IPS-18c (cell line): ENCODE measurements around the gene SEMA4D.
"Not testable (repeated sequence)": the region's sequence is repeated elsewhere in the genome, so short reads cannot be mapped to it uniquely, and the experiment has no call there.

Source experiments
- H3K4me3 ChIP-seq: 2 replicates; pipeline ENCODE4 v1.7.0; 2013; ENCODE audit warnings: low read depth, mild to moderate bottlenecking, low read length, moderate library complexity; ENCODE audit not compliant: insufficient read depth
- H3K9me3 ChIP-seq: one replicate; pipeline ENCODE4 v1.6.1; 2013; ENCODE audit warnings: mild to moderate bottlenecking, low read length, moderate library complexity; ENCODE audit not compliant: control insufficient read depth, insufficient read depth

Gene SEMA4D

GRCh38 chr9:89358376-89358916 lies 139.5 kb downstream of the SEMA4D start:
- peaks cover 2% of the 10 kb centered on the region for H3K9me3 ChIP-seq
- no peak overlapping the region for H3K4me3 ChIP-seq

GRCh38 chr9:89357331-89358197 lies 140.3 kb downstream of the SEMA4D start:
- Histone ChIP-seq H3K9me3 (peaks cover 2% of the 10 kb centered on the region), H3K4me3 (no peak overlapping the region)

GRCh38 chr9:89356782-89357181 lies 141.1 kb downstream of the SEMA4D start:
- Histone ChIP-seq H3K9me3 (peaks cover 2% of the 10 kb centered on the region), H3K4me3 (no peak overlapping the region)

- no peak overlapping the region for H3K4me3 ChIP-seq
Observed at GRCh38 chr9:89354471-89354870, 143.4 kb downstream of the SEMA4D start.

GRCh38 chr9:89353989-89354388 lies 143.9 kb downstream of the SEMA4D start:
- no peak overlapping the region for H3K4me3 ChIP-seq
- H3K9me3 ChIP-seq: peaks cover 2% of the 10 kb centered on the region

More at GRCh38 chr9:89354471-89354870, 143.4 kb downstream of the SEMA4D start:
- peaks cover 2% of the 10 kb centered on the region for H3K9me3 ChIP-seq

GRCh38 chr9:89352874-89353649 lies 144.9 kb downstream of the SEMA4D start:
- Histone ChIP-seq H3K4me3 (no peak overlapping the region), H3K9me3 (peaks cover 2% of the 10 kb centered on the region)

GRCh38 chr9:89352451-89352850 lies 145.5 kb downstream of the SEMA4D start:
- Histone ChIP-seq H3K9me3 (peaks cover 2% of the 10 kb centered on the region), H3K4me3 (no peak overlapping the region)

GRCh38 chr9:89351584-89352300 lies 146.2 kb downstream of the SEMA4D start:
- peaks cover 2% of the 10 kb centered on the region for H3K9me3 ChIP-seq
- H3K4me3 ChIP-seq: no peak overlapping the region

- Histone ChIP-seq H3K9me3 (peaks cover 2% of the 10 kb centered on the region), H3K4me3 (no peak overlapping the region)
Observed at GRCh38 chr9:89350988-89351557, 146.8 kb downstream of the SEMA4D start.

- no peak overlapping the region for H3K4me3 ChIP-seq
- H3K9me3 ChIP-seq: no peaks in the 10 kb centered on the region
Observed at GRCh38 chr9:89349607-89350006, 148.3 kb downstream of the SEMA4D start.

- Histone ChIP-seq H3K4me3 (no peak overlapping the region), H3K9me3 (no peaks in the 10 kb centered on the region)
Observed at GRCh38 chr9:89347651-89348050, 150.3 kb downstream of the SEMA4D start.

GRCh38 chr9:89346696-89347095 lies 151.2 kb downstream of the SEMA4D start:
- Histone ChIP-seq H3K9me3 (no peaks in the 10 kb centered on the region), H3K4me3 (no peak overlapping the region)

GRCh38 chr9:89345476-89345875 lies 152.4 kb downstream of the SEMA4D start:
- H3K9me3 ChIP-seq: no peaks in the 10 kb centered on the region

GRCh38 chr9:89343812-89344211 lies 154.1 kb downstream of the SEMA4D start:
- H3K9me3 ChIP-seq, H3K4me3 ChIP-seq: not testable (repeated sequence)

More at GRCh38 chr9:89345476-89345875, 152.4 kb downstream of the SEMA4D start:
- H3K4me3 ChIP-seq: no peak overlapping the region

GRCh38 chr9:89342948-89343347 lies 155.0 kb downstream of the SEMA4D start:
- Histone ChIP-seq H3K9me3 (no peaks in the 10 kb centered on the region), H3K4me3 (no peak overlapping the region)

GRCh38 chr9:89342213-89342612 lies 155.7 kb downstream of the SEMA4D start:
- no peaks in the 10 kb centered on the region for H3K9me3 ChIP-seq
- H3K4me3 ChIP-seq: no peak overlapping the region

- no peak overlapping the region for H3K4me3 ChIP-seq
- H3K9me3 ChIP-seq: no peaks in the 10 kb centered on the region
Observed at GRCh38 chr9:89340332-89340731, 157.6 kb downstream of the SEMA4D start.
